GM15510 (cell line): ENCODE data around the gene CELSR1.

Source experiments
- POLR2A ChIP-seq: IDR thresholded peaks from 3 replicates; pipeline ENCODE4 v1.6.1; 2011; ENCODE audit warnings: borderline replicate concordance; ENCODE audit not compliant: insufficient read length; ENCODE audit errors: extremely low read depth

CELSR1 gene

GRCh38 chr22:46367707-46368191 lies 169.7 kb downstream of the CELSR1 start:
- TF ChIP-seq POLR2A, result no peak

GRCh38 chr22:46366801-46367706 lies 170.4 kb downstream of the CELSR1 start:
- no peak for TF ChIP-seq POLR2A

- no peak for TF ChIP-seq POLR2A
Measured at GRCh38 chr22:46366327-46366731, 171.1 kb downstream of the CELSR1 start.

- TF ChIP-seq POLR2A, result no peak
Measured at GRCh38 chr22:46365166-46365624, 172.2 kb downstream of the CELSR1 start.

- TF ChIP-seq POLR2A, result no peak
Measured at GRCh38 chr22:46364341-46365165, 172.9 kb downstream of the CELSR1 start.

- TF ChIP-seq POLR2A, result no peak
Measured at GRCh38 chr22:46363611-46364321, 173.7 kb downstream of the CELSR1 start.

GRCh38 chr22:46362934-46363515 lies 174.4 kb downstream of the CELSR1 start:
- TF ChIP-seq POLR2A, result no peak

- TF ChIP-seq POLR2A, result no peak
Measured at GRCh38 chr22:46362203-46362933, 175.1 kb downstream of the CELSR1 start.

- TF ChIP-seq POLR2A, result no peak
Measured at GRCh38 chr22:46361826-46362202, 175.6 kb downstream of the CELSR1 start.

- TF ChIP-seq POLR2A, result no peak
Measured at GRCh38 chr22:46360891-46361290, 176.5 kb downstream of the CELSR1 start.

- TF ChIP-seq POLR2A, result no peak
Measured at GRCh38 chr22:46360097-46360496, 177.3 kb downstream of the CELSR1 start.

- no peak for TF ChIP-seq POLR2A
Measured at GRCh38 chr22:46359362-46359761, 178.1 kb downstream of the CELSR1 start.

GRCh38 chr22:46358766-46359165 lies 178.7 kb downstream of the CELSR1 start:
- TF ChIP-seq POLR2A, result no peak
